Neural progenitor cell (in vitro differentiated cells): Measurements from ENCODE around the gene DSCAML1. TPM values are rescaled to one million over a fixed set of nuclear protein-coding genes. Genes with fewer than 3 reads are reported as not detected.
"Not testable (repeated sequence)": the region's sequence is repeated elsewhere in the genome, so short reads cannot be mapped to it uniquely, and the experiment has no call there.

Experiments
- DNase-seq: peaks from one replicate; pipeline ENCODE4 v3.0.0-alpha.2; 2016; ENCODE audit warnings: low spot score
- H2AFZ ChIP-seq: fragments of 200-600 bp; sonication (generic); replicated peaks from 2 replicates; pipeline ENCODE4 v1.6.1; 2016; ENCODE audit warnings: antibody characterized with exemption
- H3F3A ChIP-seq: fragments of 200-600 bp; sonication (generic); 2 replicates; pipeline ENCODE4 v1.6.1; 2016; ENCODE audit warnings: antibody characterized with exemption, low read depth
- H3K27ac ChIP-seq: fragments of 200-600 bp; sonication (generic); 2 replicates; pipeline ENCODE4 v1.5.1; 2016; ENCODE audit warnings: mild to moderate bottlenecking
- H3K27me3 ChIP-seq: fragments of 200-600 bp; sonication (generic); 2 replicates; pipeline ENCODE4 v1.6.1; 2016; ENCODE audit warnings: mild to moderate bottlenecking, moderate library complexity
- H3K36me3 ChIP-seq: fragments of 200-600 bp; sonication (generic); 2 replicates; pipeline ENCODE4 v1.5.1; 2016
- H3K4me1 ChIP-seq: fragments of 200-600 bp; sonication (generic); 2 replicates; pipeline ENCODE4 v1.6.1; 2016; ENCODE audit warnings: mixed run types
- H3K4me2 ChIP-seq: fragments of 200-600 bp; sonication (generic); 2 replicates; pipeline ENCODE4 v1.6.1; 2016
- H3K4me3 ChIP-seq: fragments of 200-600 bp; sonication (generic); 2 replicates; pipeline ENCODE4 v1.5.1; 2016
- H3K79me2 ChIP-seq: fragments of 200-600 bp; sonication (generic); 2 replicates; pipeline ENCODE4 v1.6.1; 2016; ENCODE audit warnings: low read depth
- H3K9ac ChIP-seq: fragments of 200-600 bp; sonication (generic); 2 replicates; pipeline ENCODE4 v1.6.1; 2016
- H3K9me3 ChIP-seq: fragments of 200-600 bp; sonication (generic); 2 replicates; pipeline ENCODE4 v1.5.1; 2016; ENCODE audit warnings: low read depth
- H4K20me1 ChIP-seq: fragments of 200-600 bp; sonication (generic); 2 replicates; pipeline ENCODE4 v1.6.1; 2016; ENCODE audit warnings: low read depth
- H3K27ac Mint-ChIP-seq: 3 replicates; pipeline ENCODE4 v1.8.0; 2021; ENCODE audit warnings: mixed read lengths
- H3K27me3 Mint-ChIP-seq: 2 replicates; pipeline ENCODE4 v1.8.0; 2022; ENCODE audit warnings: low read depth, mild to moderate bottlenecking, inconsistent platforms, moderate library complexity, mixed read lengths; ENCODE audit not compliant: insufficient read depth
- H3K36me3 Mint-ChIP-seq: 3 replicates; pipeline ENCODE4 v1.8.0; 2021; ENCODE audit warnings: mixed read lengths
- H3K4me1 Mint-ChIP-seq: 3 replicates; pipeline ENCODE4 v1.8.0; 2021; ENCODE audit warnings: mixed read lengths
- H3K4me3 Mint-ChIP-seq: 3 replicates; pipeline ENCODE4 v1.8.0; 2021; ENCODE audit warnings: mild to moderate bottlenecking, moderate library complexity, mixed read lengths
- H3K9me3 Mint-ChIP-seq: 3 replicates; pipeline ENCODE4 v1.8.0; 2020; ENCODE audit warnings: mixed read lengths
- EZH2 ChIP-seq: fragments of 200-600 bp; sonication (generic); IDR thresholded peaks from 2 replicates; pipeline ENCODE4 v1.6.1; 2017; ENCODE audit warnings: antibody characterized with exemption, mild to moderate bottlenecking, moderate library complexity
- EZH2phosphoT487 ChIP-seq: fragments of 200-600 bp; sonication (generic); IDR thresholded peaks from 2 replicates; pipeline ENCODE4 v1.6.1; 2017; ENCODE audit warnings: antibody characterized with exemption
- total RNA-seq: library from RNA; depleted of rRNA; stranded (reverse); fragments of >200 nt; gene quantifications from 2 replicates; pipeline ENCODE4 v1.2.3, GENCODE V29; 2015; ENCODE audit warnings: low replicate concordance
- TF ChIP-seq, protein P1 (sequence below): fragments of 200-600 bp; sonication (generic); IDR thresholded peaks from 2 replicates; pipeline ENCODE4 v1.5.1; 2017; ENCODE audit warnings: antibody characterized with exemption, mild to moderate bottlenecking

The DSCAML1 gene
- total RNA-seq, 1 donor from 2014 or later = 0.06 TPM

GRCh38 chr11:117407016-117407415, 390.0 kb downstream of the DSCAML1 start:
- peaks cover 11% of the 10 kb centered on the region for H3K9me3 ChIP-seq
- Mint-ChIP-seq H3K27me3 (peaks cover 2% of the 10 kb centered on the region), H3K36me3 (peaks cover 51% of the 10 kb centered on the region), H3K27ac (no peak overlapping the region), H3K4me1 (peaks cover 3% of the 10 kb centered on the region), H3K4me3 (no peak overlapping the region), H3K9me3 (peaks cover 14% of the 10 kb centered on the region)
- no peaks in the 10 kb centered on the region for H3K27me3 ChIP-seq
- H3K27ac ChIP-seq = no peak overlapping the region
- no peaks in the 10 kb centered on the region for H3K79me2 ChIP-seq
- H4K20me1 ChIP-seq = no peaks in the 10 kb centered on the region
- no peaks in the 10 kb centered on the region for H3K36me3 ChIP-seq
- no peaks in the 10 kb centered on the region for H3K4me1 ChIP-seq
- no peaks in the 10 kb centered on the region for H3F3A ChIP-seq
- no peak overlapping the region for H2AFZ ChIP-seq
- H3K9ac ChIP-seq = no peak overlapping the region
- H3K4me2 ChIP-seq = no peak overlapping the region
- TF ChIP-seq EZH2 (no peak), EZH2phosphoT487 (no peak)
- TF ChIP-seq, protein P1, sequence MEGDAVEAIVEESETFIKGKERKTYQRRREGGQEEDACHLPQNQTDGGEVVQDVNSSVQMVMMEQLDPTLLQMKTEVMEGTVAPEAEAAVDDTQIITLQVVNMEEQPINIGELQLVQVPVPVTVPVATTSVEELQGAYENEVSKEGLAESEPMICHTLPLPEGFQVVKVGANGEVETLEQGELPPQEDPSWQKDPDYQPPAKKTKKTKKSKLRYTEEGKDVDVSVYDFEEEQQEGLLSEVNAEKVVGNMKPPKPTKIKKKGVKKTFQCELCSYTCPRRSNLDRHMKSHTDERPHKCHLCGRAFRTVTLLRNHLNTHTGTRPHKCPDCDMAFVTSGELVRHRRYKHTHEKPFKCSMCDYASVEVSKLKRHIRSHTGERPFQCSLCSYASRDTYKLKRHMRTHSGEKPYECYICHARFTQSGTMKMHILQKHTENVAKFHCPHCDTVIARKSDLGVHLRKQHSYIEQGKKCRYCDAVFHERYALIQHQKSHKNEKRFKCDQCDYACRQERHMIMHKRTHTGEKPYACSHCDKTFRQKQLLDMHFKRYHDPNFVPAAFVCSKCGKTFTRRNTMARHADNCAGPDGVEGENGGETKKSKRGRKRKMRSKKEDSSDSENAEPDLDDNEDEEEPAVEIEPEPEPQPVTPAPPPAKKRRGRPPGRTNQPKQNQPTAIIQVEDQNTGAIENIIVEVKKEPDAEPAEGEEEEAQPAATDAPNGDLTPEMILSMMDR = no peak
- DNase-seq = no peak
- H3K4me3 ChIP-seq = no peak overlapping the region

DNA sequence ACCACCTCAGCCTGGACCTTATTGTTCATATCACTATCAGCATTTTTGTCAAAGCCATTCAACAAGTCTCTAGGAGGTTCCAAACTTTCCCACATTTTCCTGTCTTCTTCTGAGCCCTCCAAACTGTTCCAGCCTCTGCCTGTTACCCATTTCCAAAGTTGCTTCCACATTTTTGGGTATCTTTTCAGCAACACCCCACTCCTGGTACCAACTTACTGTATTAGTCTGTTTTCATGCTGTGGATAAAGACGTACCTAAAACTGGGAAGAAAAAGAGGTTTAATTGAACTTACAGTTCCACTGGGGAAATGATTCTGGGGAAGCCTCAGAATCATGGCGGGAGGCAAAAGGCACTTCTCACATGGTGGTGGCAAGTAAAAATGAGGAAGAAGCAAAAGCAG, 391.1 kb downstream of the DSCAML1 start:
- not testable (repeated sequence) for H3K27me3 ChIP-seq, H3F3A ChIP-seq, H3K27me3 Mint-ChIP-seq, H3K4me1 ChIP-seq, H3K4me3 Mint-ChIP-seq, H3K27ac Mint-ChIP-seq, H2AFZ ChIP-seq, H4K20me1 ChIP-seq, H3K36me3 ChIP-seq, H3K4me1 Mint-ChIP-seq, H3K9ac ChIP-seq, H3K79me2 ChIP-seq, H3K4me2 ChIP-seq, DNase-seq, H3K27ac ChIP-seq, H3K4me3 ChIP-seq
- peaks cover 58% of the 10 kb centered on the region for H3K36me3 Mint-ChIP-seq
- peaks cover 16% of the 10 kb centered on the region for H3K9me3 Mint-ChIP-seq
- H3K9me3 ChIP-seq = peaks cover 11% of the 10 kb centered on the region

GRCh38 chr11:117399100-117399840, 397.7 kb downstream of the DSCAML1 start:
- Mint-ChIP-seq H3K36me3 (peaks cover 61% of the 10 kb centered on the region), H3K9me3 (peaks cover 35% of the 10 kb centered on the region)
- not testable (repeated sequence) for H3K27ac Mint-ChIP-seq, H4K20me1 ChIP-seq, DNase-seq, H3K4me3 Mint-ChIP-seq, H3K9me3 ChIP-seq, H3K36me3 ChIP-seq, H3K4me1 Mint-ChIP-seq, H3K4me3 ChIP-seq, H3K4me1 ChIP-seq, H2AFZ ChIP-seq, H3K4me2 ChIP-seq, H3K27me3 ChIP-seq, H3K79me2 ChIP-seq, H3K27ac ChIP-seq, H3F3A ChIP-seq, H3K9ac ChIP-seq, H3K27me3 Mint-ChIP-seq

- H3K4me1 ChIP-seq = not testable (repeated sequence)
Measured at GRCh38 chr11:117398618-117399017, 398.4 kb downstream of the DSCAML1 start.

DNA sequence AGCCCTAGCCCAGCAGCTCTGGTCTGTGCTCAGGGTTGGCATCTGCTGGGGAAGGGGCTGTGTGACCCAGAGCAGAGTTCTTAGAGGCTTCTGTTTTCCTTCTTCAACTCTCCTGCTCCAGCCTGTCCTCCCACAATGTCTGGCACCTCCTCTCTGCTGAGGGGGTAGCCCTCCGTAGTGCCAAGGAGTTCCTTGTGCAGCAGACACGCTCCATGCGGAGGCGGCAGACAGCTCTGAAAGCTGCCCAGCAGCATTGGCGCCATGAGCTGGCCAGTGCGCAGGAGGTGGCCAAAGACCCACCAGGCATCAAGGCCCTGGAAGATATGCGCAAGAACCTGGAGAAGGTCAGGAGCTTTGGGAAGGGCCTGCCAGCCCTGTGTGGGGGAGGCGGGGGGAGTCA, 400.0 kb downstream of the DSCAML1 start:
- Histone ChIP-seq H2AFZ (no peak overlapping the region), H3K4me1 (no peaks in the 10 kb centered on the region), H3K79me2 (no peaks in the 10 kb centered on the region), H3K9me3 (no peaks in the 10 kb centered on the region), H3K27ac (no peak overlapping the region), H3K36me3 (no peaks in the 10 kb centered on the region), H3K27me3 (no peaks in the 10 kb centered on the region), H3K9ac (no peak overlapping the region), H3F3A (no peaks in the 10 kb centered on the region), H4K20me1 (no peaks in the 10 kb centered on the region), H3K4me2 (no peak overlapping the region), H3K4me3 (no peak overlapping the region)
- Mint-ChIP-seq H3K4me3 (no peak overlapping the region), H3K9me3 (peaks cover 33% of the 10 kb centered on the region), H3K27ac (no peak overlapping the region), H3K27me3 (peaks cover 2% of the 10 kb centered on the region), H3K4me1 (no peaks in the 10 kb centered on the region), H3K36me3 (peaks cover 53% of the 10 kb centered on the region)
- TF ChIP-seq EZH2phosphoT487 = no peak
- TF ChIP-seq, protein P1 = no peak
- TF ChIP-seq EZH2 = no peak
- no peak for DNase-seq

More at GRCh38 chr11:117398618-117399017, 398.4 kb downstream of the DSCAML1 start:
- H2AFZ ChIP-seq, H3K36me3 ChIP-seq, H3K4me1 Mint-ChIP-seq, H3K4me2 ChIP-seq, H3K79me2 ChIP-seq, H3F3A ChIP-seq, H3K9ac ChIP-seq, H3K4me3 ChIP-seq, DNase-seq, H3K27me3 ChIP-seq, H3K9me3 ChIP-seq, H3K27me3 Mint-ChIP-seq, H3K4me3 Mint-ChIP-seq, H4K20me1 ChIP-seq, H3K27ac Mint-ChIP-seq, H3K27ac ChIP-seq: not testable (repeated sequence)
- peaks cover 57% of the 10 kb centered on the region for H3K36me3 Mint-ChIP-seq
- H3K9me3 Mint-ChIP-seq = peaks cover 35% of the 10 kb centered on the region
